GM21737 (cell line): Measurements from ENCODE around the gene EVA1A.

Experiments used
- ATAC-seq: cut with Tn5 transposase; IDR thresholded peaks from one replicate; pipeline ENCODE4 v1.9.1; 2021; ENCODE audit warnings: mild to moderate bottlenecking, moderate library complexity; ENCODE audit not compliant: unreplicated experiment

EVA1A gene

DNA sequence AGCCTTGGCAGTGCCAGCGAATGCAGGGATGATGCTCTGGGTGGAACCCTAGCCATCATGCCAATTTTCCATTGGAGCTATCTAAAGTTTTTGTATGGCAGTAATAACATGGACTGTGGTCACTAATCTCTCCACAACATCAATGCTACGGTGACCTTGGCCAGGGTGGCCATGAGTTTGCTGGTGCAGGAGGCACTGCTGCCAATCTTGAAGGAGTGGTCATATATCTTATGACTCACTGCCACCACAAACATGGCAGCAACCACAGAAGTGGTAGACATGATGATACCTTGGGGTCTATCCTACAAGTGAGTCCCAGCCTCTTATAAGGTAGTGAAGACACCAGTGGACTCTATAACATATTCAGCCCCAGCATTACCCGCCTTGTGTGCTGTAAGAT, 104.6 kb downstream of the EVA1A start:
- no peak for ATAC-seq

DNA sequence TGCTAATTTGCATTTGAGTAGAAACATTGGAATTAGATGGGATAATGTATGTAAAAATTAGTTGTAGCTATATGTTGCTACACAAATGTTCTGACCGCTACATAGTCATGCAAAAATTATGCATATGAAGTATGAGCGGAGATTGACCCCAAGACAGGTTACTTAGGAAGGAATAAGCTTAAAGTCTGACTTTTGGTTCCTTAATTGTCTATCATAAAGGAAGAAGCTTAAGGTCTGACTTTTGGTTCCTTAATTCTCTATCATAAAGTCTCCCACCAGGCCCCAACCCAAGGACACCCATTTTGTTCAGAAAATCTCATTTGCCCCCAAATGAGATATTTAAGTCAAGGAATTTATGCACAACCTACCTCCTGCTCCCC, 106.5 kb downstream of the EVA1A start:
- ATAC-seq = no peak

DNA sequence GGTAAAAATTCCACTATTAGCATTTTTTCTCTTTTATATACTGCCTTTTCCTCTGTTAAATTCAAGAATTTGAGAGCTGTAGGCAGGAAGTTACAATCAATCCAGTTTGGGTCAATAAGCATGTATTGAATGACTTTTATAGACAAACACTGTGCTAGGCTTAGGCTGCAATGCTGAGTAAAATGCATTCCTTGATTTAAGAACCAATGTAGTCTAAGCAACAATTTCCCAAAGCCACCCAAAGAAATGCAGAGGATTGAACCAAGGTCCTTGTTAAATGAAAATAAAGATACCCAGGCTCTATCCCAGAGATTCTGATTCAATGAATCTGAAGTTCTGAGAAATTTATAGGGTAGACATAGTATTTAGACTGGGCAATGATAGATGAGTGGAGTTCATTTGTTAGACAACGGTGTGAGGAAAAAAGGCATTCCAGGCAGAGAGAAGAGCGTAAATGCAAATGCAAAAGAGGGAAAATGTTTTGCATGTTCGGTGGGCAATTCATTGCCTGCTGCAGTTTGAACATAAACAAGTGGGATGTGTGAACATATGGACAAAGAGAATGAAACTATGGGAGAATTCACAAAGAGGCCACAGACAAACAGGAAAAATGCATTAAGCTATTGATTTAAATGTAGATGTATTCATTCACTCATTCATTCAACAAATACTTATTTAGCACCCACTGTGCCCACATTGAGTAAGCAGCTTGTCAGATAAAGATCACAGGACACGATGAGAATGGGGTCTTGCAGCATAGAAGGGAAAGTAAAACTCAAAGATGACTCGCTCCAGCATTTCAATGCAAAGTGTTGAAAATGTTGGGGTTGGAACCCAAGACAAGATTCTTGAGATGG, 107.1 kb downstream of the EVA1A start:
- no peak for ATAC-seq

DNA sequence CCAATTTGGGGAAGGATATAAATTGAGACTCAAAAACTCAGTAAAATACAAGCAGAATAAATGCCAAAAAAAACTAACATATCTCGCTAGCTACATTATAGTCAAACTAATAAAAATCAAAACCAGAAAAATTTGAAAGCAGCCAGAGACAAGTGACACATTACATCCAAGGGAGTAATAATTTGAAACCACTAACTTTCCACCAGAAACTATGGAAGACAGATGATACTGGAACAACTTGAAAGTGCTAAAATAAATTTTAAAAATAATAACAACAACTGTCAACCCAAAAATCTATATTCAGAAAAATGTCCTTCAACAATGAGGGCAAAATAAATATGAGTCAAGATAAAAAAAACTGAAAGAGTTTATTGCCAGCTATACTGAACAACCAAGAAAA, 110.7 kb downstream of the EVA1A start:
- ATAC-seq = no peak

DNA sequence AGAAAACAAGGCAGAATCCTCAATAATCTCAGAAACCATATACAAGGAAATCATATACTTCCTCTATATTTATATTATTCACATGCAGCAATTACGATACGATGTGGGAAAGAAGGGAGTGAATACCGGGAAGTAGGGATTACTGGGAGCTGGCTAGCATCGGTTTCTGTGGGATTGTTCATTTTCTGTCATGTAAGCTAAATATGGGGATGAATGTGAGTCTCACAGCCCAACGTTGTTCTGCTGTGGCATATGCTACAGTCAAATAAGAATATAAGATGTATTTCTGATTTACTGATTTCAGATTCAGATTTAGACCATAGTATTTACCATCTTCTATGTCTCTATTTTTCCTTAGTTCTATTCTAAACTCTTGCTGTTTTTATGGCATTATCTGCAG, 113.6 kb downstream of the EVA1A start:
- ATAC-seq = no peak
